ENCODE measurements around the gene GPR39. TPM values are rescaled to one million over a fixed set of nuclear protein-coding genes. Genes with fewer than 3 reads are reported as not detected.

GPR39 gene
- total and polyA plus RNA-seq, 2 donors (not counting 1 experiment from before 2014, with no cell fraction given) = 1.00 to 1.3 TPM

GRCh38 chr2:132618734-132619133 lies 202.1 kb downstream of the GPR39 start:
- Histone ChIP-seq H3K4me3 (replicated peaks in 1 of 4; ENCODE audit: control extremely low read depth in 1 of 4, insufficient read depth in 1 of 4, low read depth in 3 of 4, low read length in 4 of 4) (no peak overlapping the region), H3K27ac (ENCODE audit: insufficient read depth, low read length) (no peak overlapping the region), H3K9ac (ENCODE audit: insufficient read depth, low read length) (no peak overlapping the region), H3K9me3 (ENCODE audit: control insufficient read depth, insufficient read depth, low read depth, low read length) (no peaks in the 10 kb centered on the region), H3K36me3 (ENCODE audit: control insufficient read depth, insufficient read depth, low read length) (no peaks in the 10 kb centered on the region), H3K79me2 (ENCODE audit: control insufficient read depth, insufficient read depth, low read length) (no peaks in the 10 kb centered on the region), H3K4me2 (ENCODE audit: extremely low read depth, insufficient read depth, low read length) (no peak overlapping the region), H3K4me1 (ENCODE audit: control insufficient read depth, extremely low read depth, insufficient read depth, low read length) (no peaks in the 10 kb centered on the region), H3K27me3 (ENCODE audit: control insufficient read depth, insufficient read depth, low read length) (no peaks in the 10 kb centered on the region), H4K20me1 (ENCODE audit: control insufficient read depth, extremely low read depth, insufficient read depth, low read length) (no peaks in the 10 kb centered on the region), H2AFZ (ENCODE audit: low read length) (no peak overlapping the region)
- TF ChIP-seq CTCF (conservative IDR thresholded peaks at IDR 0.05 in 1 of 2, IDR thresholded peaks at IDR 0.05 in 1 of 2; ENCODE audit: low read depth in 1 of 2, low read length in 2 of 2) (no peak), EZH2 (IDR thresholded peaks at IDR 0.05; ENCODE audit: low read length, missing control alignments) (no peak)
- no peak for DNase-seq (ENCODE audit: low read depth in 2 of 2)

DNA sequence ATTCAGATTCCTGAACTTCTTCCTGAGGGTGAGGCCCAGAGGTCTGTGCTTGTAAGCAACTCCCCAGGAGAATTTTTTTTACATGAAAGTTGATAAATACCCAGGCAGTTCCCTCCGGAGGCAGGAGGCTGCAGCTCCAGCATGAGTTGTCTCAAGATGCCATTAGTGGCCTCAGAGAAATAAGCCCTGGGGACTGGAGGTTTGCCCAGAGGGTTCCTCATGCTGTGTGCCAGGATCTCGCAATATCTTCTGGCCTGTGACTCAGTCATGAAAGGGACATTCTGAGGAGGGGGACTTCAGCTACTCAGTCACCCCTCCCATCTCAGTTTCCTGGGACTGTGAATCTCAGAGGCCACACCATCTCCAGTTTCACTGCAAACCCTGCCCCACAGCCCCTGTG lies 203.5 kb downstream of the GPR39 start:
- no peak overlapping the region for H2AFZ ChIP-seq (ENCODE audit: low read length)
- no peak overlapping the region for H3K4me3 ChIP-seq (replicated peaks in 1 of 4; ENCODE audit: control extremely low read depth in 1 of 4, insufficient read depth in 1 of 4, low read depth in 3 of 4, low read length in 4 of 4)
- DNase-seq (ENCODE audit: low read depth in 2 of 2) = peak in 1 of 2 donors; percentile 39
- H3K27ac ChIP-seq (ENCODE audit: insufficient read depth, low read length) = no peak overlapping the region
- no peaks in the 10 kb centered on the region for H3K36me3 ChIP-seq (ENCODE audit: control insufficient read depth, insufficient read depth, low read length)
- H3K79me2 ChIP-seq (ENCODE audit: control insufficient read depth, insufficient read depth, low read length) = no peaks in the 10 kb centered on the region
- no peaks in the 10 kb centered on the region for H4K20me1 ChIP-seq (ENCODE audit: control insufficient read depth, extremely low read depth, insufficient read depth, low read length)
- no peak overlapping the region for H3K4me2 ChIP-seq (ENCODE audit: extremely low read depth, insufficient read depth, low read length)
- H3K4me1 ChIP-seq (ENCODE audit: control insufficient read depth, extremely low read depth, insufficient read depth, low read length) = no peaks in the 10 kb centered on the region
- H3K9me3 ChIP-seq (ENCODE audit: control insufficient read depth, insufficient read depth, low read depth, low read length) = no peaks in the 10 kb centered on the region
- no peaks in the 10 kb centered on the region for H3K27me3 ChIP-seq (ENCODE audit: control insufficient read depth, insufficient read depth, low read length)
- no peak for TF ChIP-seq CTCF (conservative IDR thresholded peaks at IDR 0.05 in 1 of 2, IDR thresholded peaks at IDR 0.05 in 1 of 2; ENCODE audit: low read depth in 1 of 2, low read length in 2 of 2)
- TF ChIP-seq EZH2 (IDR thresholded peaks at IDR 0.05; ENCODE audit: low read length, missing control alignments) = no peak
- no peak overlapping the region for H3K9ac ChIP-seq (ENCODE audit: insufficient read depth, low read length)

DNA sequence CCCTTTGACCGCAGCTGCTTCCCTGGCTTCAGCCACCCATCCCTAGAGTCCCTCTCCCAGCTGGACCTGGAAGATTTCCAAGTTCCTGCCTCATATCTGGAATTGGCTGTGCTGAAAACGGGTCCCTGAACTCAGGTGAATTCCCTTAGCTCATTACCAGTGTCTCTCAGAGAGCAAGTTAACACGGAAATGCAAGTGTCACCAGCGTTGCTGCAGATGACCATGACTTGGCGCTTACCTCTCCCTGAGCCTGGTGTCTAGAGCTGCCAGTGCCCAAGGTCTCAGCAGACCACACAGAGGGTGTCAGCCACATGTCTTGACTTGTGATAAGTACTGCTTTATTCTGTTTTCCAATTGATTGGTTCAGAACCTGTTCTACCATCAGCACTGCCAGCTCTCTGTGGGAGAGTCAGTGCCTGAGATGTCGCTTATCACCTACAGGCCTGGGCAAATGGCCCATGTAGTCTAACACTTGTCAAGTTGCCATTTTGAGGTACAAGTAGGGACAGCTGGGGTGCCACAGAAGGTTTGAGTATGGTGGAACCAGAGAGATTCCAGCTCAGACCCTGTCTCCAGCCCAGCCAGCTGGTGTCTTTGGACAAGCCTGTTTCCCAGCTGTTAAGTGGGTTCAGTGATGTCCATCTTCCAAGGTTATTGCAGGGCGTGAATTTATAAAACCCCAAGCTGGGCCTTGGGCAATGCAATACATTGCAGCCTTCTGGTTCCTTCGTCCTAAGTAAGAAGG lies 204.7 kb downstream of the GPR39 start:
- Histone ChIP-seq H3K4me1 (ENCODE audit: control insufficient read depth, extremely low read depth, insufficient read depth, low read length) (no peaks in the 10 kb centered on the region), H3K9me3 (ENCODE audit: control insufficient read depth, insufficient read depth, low read depth, low read length) (no peaks in the 10 kb centered on the region), H4K20me1 (ENCODE audit: control insufficient read depth, extremely low read depth, insufficient read depth, low read length) (no peaks in the 10 kb centered on the region), H3K79me2 (ENCODE audit: control insufficient read depth, insufficient read depth, low read length) (no peaks in the 10 kb centered on the region), H3K27me3 (ENCODE audit: control insufficient read depth, insufficient read depth, low read length) (no peaks in the 10 kb centered on the region), H3K9ac (ENCODE audit: insufficient read depth, low read length) (no peak overlapping the region), H2AFZ (ENCODE audit: low read length) (no peak overlapping the region), H3K4me3 (replicated peaks in 1 of 4; ENCODE audit: control extremely low read depth in 1 of 4, insufficient read depth in 1 of 4, low read depth in 3 of 4, low read length in 4 of 4) (no peak overlapping the region), H3K36me3 (ENCODE audit: control insufficient read depth, insufficient read depth, low read length) (no peaks in the 10 kb centered on the region), H3K4me2 (ENCODE audit: extremely low read depth, insufficient read depth, low read length) (no peak overlapping the region), H3K27ac (ENCODE audit: insufficient read depth, low read length) (no peak overlapping the region)
- TF ChIP-seq CTCF (conservative IDR thresholded peaks at IDR 0.05 in 1 of 2, IDR thresholded peaks at IDR 0.05 in 1 of 2; ENCODE audit: low read depth in 1 of 2, low read length in 2 of 2) (no peak), EZH2 (IDR thresholded peaks at IDR 0.05; ENCODE audit: low read length, missing control alignments) (no peak)
- DNase-seq (ENCODE audit: low read depth in 2 of 2) = no peak
